Activated CD4-positive, alpha-beta T cell treated with anti-CD3 and anti-CD28 coated beads, Interleukin-2, amount 50 U/mL, for 16 hours (primary cell): Measurements from ENCODE around the gene ZAP70.
A peak's percentile ranks its signal among the peaks of the same experiment; 100 is the strongest.

Experiments used
- DNase-seq: peaks from one replicate; pipeline ENCODE4 v3.0.0-alpha.2; 2020

Gene ZAP70

GRCh38 chr2:97736185-97736584, 22.8 kb downstream of the ZAP70 start:
- DNase-seq, result no peak

- no peak for DNase-seq
Observed at GRCh38 chr2:97736608-97737330, 23.4 kb downstream of the ZAP70 start.

GRCh38 chr2:97737421-97738178, 24.2 kb downstream of the ZAP70 start:
- DNase-seq, result no peak

- DNase-seq, result no peak
Observed at GRCh38 chr2:97738179-97739019, 25.0 kb downstream of the ZAP70 start.

- DNase-seq, result no peak
Observed at GRCh38 chr2:97739020-97739892, 25.9 kb downstream of the ZAP70 start.

GRCh38 chr2:97739893-97740245, 26.5 kb downstream of the ZAP70 start:
- DNase-seq, result no peak

GRCh38 chr2:97740590-97741182, 27.3 kb downstream of the ZAP70 start:
- DNase-seq, result peak; percentile 41

- DNase-seq, result no peak
Observed at GRCh38 chr2:97741251-97741650, 27.9 kb downstream of the ZAP70 start.

- no peak for DNase-seq
Observed at GRCh38 chr2:97741686-97742085, 28.3 kb downstream of the ZAP70 start.

- peak; percentile 44 for DNase-seq
Observed at GRCh38 chr2:97742381-97742847, 29.0 kb downstream of the ZAP70 start.

GRCh38 chr2:97743913-97744312, 30.5 kb downstream of the ZAP70 start:
- DNase-seq, result no peak

- peak; percentile 79 for DNase-seq
Observed at GRCh38 chr2:97745474-97746174, 32.2 kb downstream of the ZAP70 start.

- peak; percentile 18 for DNase-seq
Observed at GRCh38 chr2:97747285-97747684, 33.9 kb downstream of the ZAP70 start.

GRCh38 chr2:97747716-97748115, 34.3 kb downstream of the ZAP70 start:
- no peak for DNase-seq

- no peak for DNase-seq
Observed at GRCh38 chr2:97749581-97749980, 36.2 kb downstream of the ZAP70 start.

- DNase-seq, result no peak
Observed at GRCh38 chr2:97750017-97750416, 36.6 kb downstream of the ZAP70 start.

- no peak for DNase-seq
Observed at GRCh38 chr2:97751752-97752151, 38.4 kb downstream of the ZAP70 start.

GRCh38 chr2:97752342-97753334, 39.3 kb downstream of the ZAP70 start:
- DNase-seq, result no peak

GRCh38 chr2:97754690-97755346, 41.4 kb downstream of the ZAP70 start:
- no peak for DNase-seq
